IMR-90 (cell line): ENCODE measurements around the gene LRRC15. TPM values are rescaled to one million over a fixed set of nuclear protein-coding genes. Genes with fewer than 3 reads are reported as not detected.

ENCODE experiments used
- ATAC-seq: fragments of 200-7000 bp; cut with Tn5 transposase; 2 replicates; pipeline ENCODE4 v1.9.1; 2020; ENCODE audit warnings: low read depth, mild to moderate bottlenecking, moderate library complexity
- BruUV-seq: library from RNA; stranded (reverse); fragments of 400-500 nt; replicated peaks from 2 replicates; lab custom pipeline; 2021; lab: Mats Ljungman, UMichigan
- CTCF ChIA-PET: fragments of 300-600 bp; formaldehyde crosslinking; extraction: SDS; loops from one replicate; lab custom pipeline; 2021; ENCODE audit warnings: antibody characterized with exemption; lab: Yijun Ruan, JAX
- POLR2A ChIA-PET: fragments of 300-600 bp; sonication (Branson Sonifier 250); formaldehyde crosslinking; loops from one replicate; lab custom pipeline; 2022; ENCODE audit warnings: antibody characterized with exemption; ENCODE audit not compliant: unreplicated experiment; lab: Charles Lee
- DNase-seq: peaks from one replicate; pipeline ENCODE4 v3.0.0; 2013
- H2AFZ ChIP-seq: replicated peaks from 2 replicates; pipeline ENCODE3; 2013; ENCODE audit warnings: low read length, mild to moderate bottlenecking; ENCODE audit not compliant: poor library complexity
- H2AK5ac ChIP-seq: 2 replicates; pipeline ENCODE4 v1.6.1; 2013; ENCODE audit warnings: low read depth, low read length, inconsistent platforms
- H2AK9ac ChIP-seq: replicated peaks from 2 replicates; pipeline ENCODE3; 2013; ENCODE audit warnings: mild to moderate bottlenecking, low read depth, low read length, moderate library complexity; ENCODE audit not compliant: poor library complexity
- H2BK120ac ChIP-seq: 2 replicates; pipeline ENCODE4 v1.6.1; 2013; ENCODE audit warnings: low read depth, low read length, inconsistent platforms
- H2BK15ac ChIP-seq: 3 replicates; pipeline ENCODE4 v1.6.1; 2013; ENCODE audit warnings: low read depth, low read length, inconsistent platforms
- H2BK20ac ChIP-seq: 2 replicates; pipeline ENCODE4 v1.6.1; 2013; ENCODE audit warnings: low read depth, mild to moderate bottlenecking, inconsistent platforms, low read length, moderate library complexity
- H2BK5ac ChIP-seq: 2 replicates; pipeline ENCODE4 v1.6.1; 2013; ENCODE audit warnings: mild to moderate bottlenecking, low read depth, low read length, inconsistent platforms; ENCODE audit not compliant: poor library complexity, severe bottlenecking
- H3K14ac ChIP-seq: replicated peaks from 2 replicates; pipeline ENCODE4 v1.6.1; 2013; ENCODE audit warnings: low read depth, low read length, inconsistent platforms
- H3K18ac ChIP-seq: 2 replicates; pipeline ENCODE4 v1.6.1; 2013; ENCODE audit warnings: low read depth, low read length, control low read depth
- H3K23ac ChIP-seq: 2 replicates; pipeline ENCODE4 v1.6.1; 2013; ENCODE audit warnings: low read depth, low read length, inconsistent platforms
- H3K27ac ChIP-seq: 2 replicates; pipeline ENCODE4 v1.5.1; 2013; ENCODE audit warnings: mild to moderate bottlenecking, control low read depth, low read length; ENCODE audit not compliant: insufficient read depth
- H3K27me3 ChIP-seq: 2 replicates; pipeline ENCODE4 v1.6.1; 2013; ENCODE audit warnings: low read length; ENCODE audit not compliant: control insufficient read depth, insufficient read depth
- H3K36me3 ChIP-seq: 2 replicates; pipeline ENCODE4 v1.6.1; 2013; ENCODE audit warnings: low read length, mixed read lengths; ENCODE audit not compliant: control insufficient read depth, insufficient read depth
- H3K4ac ChIP-seq: 2 replicates; pipeline ENCODE4 v1.6.1; 2013; ENCODE audit warnings: low read depth, low read length, inconsistent platforms
- H3K4me1 ChIP-seq: 2 replicates; pipeline ENCODE4 v1.6.1; 2013; ENCODE audit warnings: low read length, mixed read lengths; ENCODE audit not compliant: control insufficient read depth, insufficient read depth
- H3K4me2 ChIP-seq: 2 replicates; pipeline ENCODE4 v1.6.1; 2013; ENCODE audit warnings: low read depth, mild to moderate bottlenecking, control low read depth, low read length, moderate library complexity
- H3K4me3 ChIP-seq: 2 replicates; pipeline ENCODE4 v1.5.1; 2013; ENCODE audit warnings: low read depth, mild to moderate bottlenecking, control low read depth, low read length, moderate library complexity; ENCODE audit not compliant: insufficient read depth
- H3K56ac ChIP-seq: 2 replicates; pipeline ENCODE4 v1.6.1; 2013; ENCODE audit warnings: low read length, inconsistent platforms; ENCODE audit not compliant: insufficient read depth; ENCODE audit errors: extremely low read depth
- H3K79me1 ChIP-seq, 2 experiments: 2 replicates each; pipeline ENCODE4 v1.6.1; 2013; ENCODE audit warnings: low read length in 2 of 2, inconsistent platforms in 1 of 2, low read depth in 1 of 2
- H3K9ac ChIP-seq: 2 replicates; pipeline ENCODE4 v1.6.1; 2013; ENCODE audit warnings: low read depth, low read length, control low read depth
- H3K9me1 ChIP-seq: 2 replicates; pipeline ENCODE4 v1.6.1; 2013; ENCODE audit warnings: low read length, inconsistent platforms; ENCODE audit not compliant: insufficient read depth
- H3K9me3 ChIP-seq: 2 replicates; pipeline ENCODE4 v1.6.1; 2013; ENCODE audit warnings: low read length; ENCODE audit not compliant: control insufficient read depth, insufficient read depth
- H4K20me1 ChIP-seq: 2 replicates; pipeline ENCODE4 v1.6.1; 2013; ENCODE audit warnings: low read length, inconsistent platforms; ENCODE audit not compliant: insufficient read depth
- H4K5ac ChIP-seq: 2 replicates; pipeline ENCODE4 v1.6.1; 2013; ENCODE audit warnings: mild to moderate bottlenecking, low read depth, low read length, control low read depth
- H4K8ac ChIP-seq, 2 experiments: 2 replicates each; pipeline ENCODE4 v1.6.1; 2013; ENCODE audit warnings: low read depth in 2 of 2, low read length in 2 of 2, control low read depth in 1 of 2, inconsistent platforms in 1 of 2
- H4K91ac ChIP-seq: 2 replicates; pipeline ENCODE4 v1.6.1; 2013; ENCODE audit warnings: low read depth, low read length, inconsistent platforms; ENCODE audit not compliant: insufficient read depth
- CEBPB ChIP-seq: IDR thresholded peaks from 2 replicates; pipeline ENCODE4 v1.6.1; 2012; ENCODE audit warnings: low read depth, low read length, improper control_type of control experiment
- CHD1 ChIP-seq: IDR thresholded peaks from 2 replicates; pipeline ENCODE4 v1.6.1; 2012; ENCODE audit warnings: low read depth, low read length, improper control_type of control experiment
- CTCF ChIP-seq: conservative IDR thresholded peaks from 2 replicates; pipeline ENCODE4 v1.5.1; 2012; ENCODE audit warnings: mild to moderate bottlenecking, low read depth, low read length, improper control_type of control experiment
- ELK1 ChIP-seq: fragments of 150-350 bp; IDR thresholded peaks from 2 replicates; pipeline ENCODE4 v1.6.1; 2016; ENCODE audit warnings: low read depth, mild to moderate bottlenecking, low read length, moderate library complexity, borderline replicate concordance
- MAFK ChIP-seq: IDR thresholded peaks from 2 replicates; pipeline ENCODE4 v1.6.1; 2012; ENCODE audit warnings: low read depth, low read length, improper control_type of control experiment
- MAZ ChIP-seq: IDR thresholded peaks from 2 replicates; pipeline ENCODE4 v1.6.1; 2012; ENCODE audit warnings: low read depth, mild to moderate bottlenecking, low read length, improper control_type of control experiment, moderate library complexity, borderline replicate concordance
- MXI1 ChIP-seq: IDR thresholded peaks from 2 replicates; pipeline ENCODE4 v1.6.1; 2012; ENCODE audit warnings: low read depth, mild to moderate bottlenecking, low read length, moderate library complexity, borderline replicate concordance
- NFE2L2 ChIP-seq: fragments of 150-350 bp; IDR thresholded peaks from 2 replicates; pipeline ENCODE4 v1.6.1; 2016; ENCODE audit warnings: low read depth, mild to moderate bottlenecking, low read length
- POLR2A ChIP-seq: IDR thresholded peaks from 2 replicates; pipeline ENCODE4 v1.6.1; 2012; ENCODE audit warnings: mild to moderate bottlenecking, low read depth, low read length
- RAD21 ChIP-seq: IDR thresholded peaks from 2 replicates; pipeline ENCODE4 v1.6.1; 2012; ENCODE audit warnings: low read length, improper control_type of control experiment
- RCOR1 ChIP-seq: IDR thresholded peaks from 2 replicates; pipeline ENCODE4 v1.6.1; 2012; ENCODE audit warnings: mild to moderate bottlenecking, low read length, improper control_type of control experiment; ENCODE audit not compliant: insufficient replicate concordance
- RFX5 ChIP-seq: IDR thresholded peaks from 2 replicates; pipeline ENCODE4 v1.8.0; 2012; ENCODE audit warnings: low read depth, mild to moderate bottlenecking, low read length, moderate library complexity
- SMC3 ChIP-seq: fragments of 150-350 bp; IDR thresholded peaks from 2 replicates; pipeline ENCODE4 v1.6.1; 2016; ENCODE audit warnings: low read depth, mild to moderate bottlenecking, antibody characterized with exemption, low read length, moderate library complexity
- USF2 ChIP-seq: fragments of 150-350 bp; IDR thresholded peaks from 2 replicates; pipeline ENCODE4 v1.6.1; 2017; ENCODE audit warnings: mild to moderate bottlenecking, antibody characterized with exemption, low read length, low read depth
- WGBS, 2 experiments: methylation state at CpG; one replicate each; pipeline versions ENCODE4 v1.1.5 to v1.1.7; 2013; ENCODE audit warnings: missing lambda C conversion rate in 2 of 2; ENCODE audit not compliant: insufficient read length in 1 of 2; ENCODE audit errors: extremely low coverage in 2 of 2; 5-methylcytosine and 5-hydroxymethylcytosine counted together
- dilution Hi-C: fragments of 300-500 bp; cut with HindIII; formaldehyde crosslinking; loops from one replicate; pipeline ENCODE4 v1.14.3; 2018; ENCODE audit warnings: low sequenced_read_pairs; ENCODE audit not compliant: unreplicated experiment
- in situ Hi-C: fragments of 300-500 bp; cut with MboI; formaldehyde crosslinking; loops from 3 replicates; pipeline ENCODE4 v1.14.3; 2019; ENCODE audit warnings: low sequenced_read_pairs, inconsistent platforms, mixed read lengths
- intact Hi-C: fragments of 100-400 bp; cut with micrococcal nuclease; formaldehyde crosslinking; loops from 2 replicates; pipeline ENCODE4 v1.10.0; 2022
- polyA plus RNA-seq, 3 experiments: library from polyadenylated mRNA; depleted of rRNA; stranded (reverse); fragments of >200 nt; gene quantifications; 2 replicates each; pipeline ENCODE4 v1.2.3, GENCODE V29; 2012; ENCODE audit warnings: low replicate concordance in 1 of 3
- total RNA-seq: library from RNA; depleted of rRNA; stranded (reverse); fragments of >200 nt; gene quantifications from 2 replicates; pipeline ENCODE4 v1.2.3, GENCODE V29; 2012

LRRC15 gene
- total and polyA plus RNA-seq, 2 of the 4 experiments (the other 2 are of a cell fraction): 2.5 to 9.0 TPM

GRCh38 chr3:194306771-194307640 lies 62.5 kb downstream of the LRRC15 start:
- Histone ChIP-seq H3K56ac (no peak overlapping the region), H3K4me3 (no peak overlapping the region), H3K18ac (no peak overlapping the region), H3K9ac (no peak overlapping the region), H3K79me1 (no peaks in the 10 kb centered on the region), H2BK5ac (no peak overlapping the region), H2AK5ac (no peak overlapping the region), H4K5ac (no peak overlapping the region), H4K20me1 (no peaks in the 10 kb centered on the region), H2AFZ (no peak overlapping the region), H4K91ac (no peak overlapping the region), H2BK120ac (no peak overlapping the region), H3K36me3 (no peaks in the 10 kb centered on the region), H3K27me3 (peaks cover 73% of the 10 kb centered on the region), H4K8ac (no peak overlapping the region), H3K27ac (no peak overlapping the region), H3K4ac (no peak overlapping the region), H3K14ac (no peak overlapping the region), H2BK15ac (no peak overlapping the region), H3K4me2 (no peak overlapping the region), H2AK9ac (no peak overlapping the region), H3K23ac (no peak overlapping the region), H3K4me1 (no peaks in the 10 kb centered on the region), H3K9me3 (no peaks in the 10 kb centered on the region), H2BK20ac (no peak overlapping the region), H3K9me1 (no peaks in the 10 kb centered on the region)
- in situ Hi-C loops: no loop called here
- BruUV-seq: no TSS peak
- intact Hi-C loops: no loop called here
- TF ChIP-seq CHD1: no peak
- TF ChIP-seq MAZ: no peak
- no peak for TF ChIP-seq POLR2A
- TF ChIP-seq RFX5: no peak
- TF ChIP-seq RCOR1: no peak
- no peak for TF ChIP-seq ELK1
- TF ChIP-seq RAD21: no peak
- no peak for TF ChIP-seq USF2
- no peak for TF ChIP-seq MXI1
- TF ChIP-seq SMC3: no peak
- TF ChIP-seq NFE2L2: no peak
- TF ChIP-seq CTCF: no peak
- TF ChIP-seq MAFK: no peak
- TF ChIP-seq CEBPB: no peak
- DNase-seq: no peak
- no peak for ATAC-seq
- dilution Hi-C loops: no loop called here
- no CpG with 5 or more reads among the region's 13 CpGs for WGBS, 2 experiments
- ChIA-PET POLR2A (no interaction called here), CTCF (interaction anchor here (1.5 kb wide), 1 partner anchor 9 kb away, joined by 3 read pairs; no protein-coding TSS in a partner anchor)
